Measurements from ENCODE around the gene UBE2D2.

GRCh38 chr5:139676951-139677735 lies 116.0 kb downstream of the UBE2D2 start:
- TF ChIP-seq CTCF (IDR thresholded peaks at IDR 0.05) (no peak), POLR2A (IDR thresholded peaks at IDR 0.05) (no peak)
